GM18873 (cell line): Measurements from ENCODE around the gene PARD3.

Source experiments
- ATAC-seq: cut with Tn5 transposase; IDR thresholded peaks from one replicate; pipeline ENCODE4 v1.9.1; 2021; ENCODE audit warnings: mild to moderate bottlenecking, moderate library complexity, moderate number of reproducible peaks; ENCODE audit not compliant: unreplicated experiment, low FRiP score

The PARD3 gene

DNA sequence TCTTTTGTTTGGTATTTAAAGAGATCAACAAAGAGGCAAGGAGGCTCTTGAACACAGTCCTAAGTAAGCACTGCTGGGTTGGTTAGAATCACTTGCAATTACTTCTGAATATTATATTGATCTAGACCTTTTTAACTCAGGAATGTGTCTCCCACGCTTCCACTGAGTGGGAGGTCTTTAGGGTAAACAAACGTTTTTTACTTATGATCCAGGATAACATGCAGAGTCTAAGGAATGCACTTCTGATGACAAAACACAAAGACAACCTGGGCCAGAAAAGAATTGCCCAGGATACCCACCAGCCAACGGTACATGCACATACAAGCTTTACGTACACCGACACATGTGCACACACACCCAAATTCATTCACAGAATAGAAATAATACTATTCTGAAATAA lies 626.9 kb downstream of the PARD3 start:
- ATAC-seq, result no peak

DNA sequence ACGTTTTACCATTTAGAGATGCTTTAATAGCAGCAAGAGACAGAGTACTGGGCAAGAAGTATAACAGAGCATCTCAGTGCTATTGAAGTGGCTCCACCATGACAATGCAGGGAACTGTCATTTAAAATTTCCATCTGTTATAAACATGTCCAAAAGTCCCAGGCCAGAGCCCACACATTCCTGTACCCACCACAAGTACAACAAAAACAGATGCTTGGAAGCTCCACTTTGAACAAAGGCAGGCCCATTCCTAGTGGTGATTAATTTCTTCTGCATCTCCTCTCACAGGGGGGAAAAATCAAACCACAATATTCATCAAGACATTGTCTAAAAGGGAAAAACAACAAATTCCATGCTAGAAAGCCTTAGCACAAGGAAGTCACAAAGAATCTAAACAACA lies 627.9 kb downstream of the PARD3 start:
- no peak for ATAC-seq

DNA sequence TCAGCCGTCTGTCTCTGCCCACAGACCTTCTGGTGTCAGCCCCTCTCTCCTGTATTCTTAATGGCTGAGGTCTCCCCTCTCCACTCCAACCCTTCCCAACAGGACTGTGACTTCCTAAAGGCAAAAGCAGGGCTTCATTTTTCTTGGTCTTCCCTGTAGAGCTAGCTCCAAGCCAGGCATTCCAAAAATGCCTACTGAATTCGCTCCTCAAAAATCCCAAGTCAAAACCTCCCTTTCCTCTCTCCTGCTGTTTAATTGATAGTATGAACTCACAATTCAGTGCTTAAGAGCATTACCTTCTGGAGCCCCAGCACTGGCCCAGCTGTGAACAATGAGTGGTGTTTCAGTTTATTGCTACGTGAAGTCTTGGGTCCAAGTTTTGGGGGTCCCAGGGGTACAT lies 628.4 kb downstream of the PARD3 start:
- no peak for ATAC-seq

DNA sequence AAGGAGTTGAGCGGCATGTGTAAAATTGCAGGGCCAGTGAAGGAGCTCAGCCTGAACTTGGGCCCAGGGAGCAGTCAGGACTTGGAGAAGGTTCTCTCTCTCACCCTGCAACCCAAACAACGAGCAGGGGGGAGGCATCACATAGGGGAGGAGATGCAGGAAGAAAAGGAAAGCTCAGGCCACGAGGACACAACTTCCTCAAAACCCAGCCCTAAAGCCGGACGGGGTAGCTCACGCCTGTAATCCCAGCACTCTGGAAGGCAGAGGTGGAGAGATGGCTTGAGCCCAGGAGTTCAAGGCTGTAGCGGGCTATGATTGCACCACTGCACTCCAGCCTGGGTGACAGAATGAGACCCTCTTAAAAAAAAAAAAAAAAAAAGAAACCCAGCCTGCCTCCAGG lies 629.1 kb downstream of the PARD3 start:
- no peak for ATAC-seq

DNA sequence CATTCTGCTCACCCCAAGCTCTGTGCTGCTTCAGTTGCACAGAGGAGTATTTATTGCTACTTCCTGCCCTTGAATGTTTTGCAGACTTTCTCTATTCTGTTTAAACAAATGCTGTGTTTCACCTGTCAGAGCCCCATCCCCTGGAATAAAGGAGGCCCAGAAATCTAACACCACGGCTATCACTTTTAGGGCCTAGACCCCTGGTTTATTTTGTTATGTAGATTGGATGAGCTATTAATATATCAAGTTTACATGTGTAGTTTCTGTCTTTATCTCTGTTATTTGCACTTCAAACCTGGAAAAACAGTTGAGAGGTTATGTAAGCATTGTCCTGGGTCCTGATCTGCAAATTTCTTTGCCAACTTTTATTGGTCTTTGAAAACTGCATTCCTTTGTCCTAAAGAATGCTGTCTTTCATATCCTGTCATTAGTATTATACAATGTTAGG lies 630.1 kb downstream of the PARD3 start:
- no peak for ATAC-seq

DNA sequence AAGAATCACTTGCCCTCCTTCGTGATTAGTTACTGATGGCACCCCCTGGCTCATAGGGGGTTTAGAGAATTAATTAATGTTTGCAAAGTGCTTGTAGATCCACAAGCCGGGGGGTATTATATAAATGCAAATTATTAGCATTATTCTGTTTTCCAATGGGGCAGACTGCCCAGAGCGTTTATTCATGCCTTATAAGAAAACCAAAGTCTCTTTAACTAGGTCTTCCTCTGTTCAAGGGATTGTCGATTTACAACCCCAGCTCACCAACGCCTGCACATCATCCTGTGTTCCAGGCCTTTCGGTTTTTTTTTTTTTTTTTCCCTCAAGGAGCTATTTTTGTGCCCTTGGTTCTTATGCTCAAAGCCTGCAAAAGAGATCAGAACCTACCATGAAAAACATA lies 630.7 kb downstream of the PARD3 start:
- no peak for ATAC-seq

DNA sequence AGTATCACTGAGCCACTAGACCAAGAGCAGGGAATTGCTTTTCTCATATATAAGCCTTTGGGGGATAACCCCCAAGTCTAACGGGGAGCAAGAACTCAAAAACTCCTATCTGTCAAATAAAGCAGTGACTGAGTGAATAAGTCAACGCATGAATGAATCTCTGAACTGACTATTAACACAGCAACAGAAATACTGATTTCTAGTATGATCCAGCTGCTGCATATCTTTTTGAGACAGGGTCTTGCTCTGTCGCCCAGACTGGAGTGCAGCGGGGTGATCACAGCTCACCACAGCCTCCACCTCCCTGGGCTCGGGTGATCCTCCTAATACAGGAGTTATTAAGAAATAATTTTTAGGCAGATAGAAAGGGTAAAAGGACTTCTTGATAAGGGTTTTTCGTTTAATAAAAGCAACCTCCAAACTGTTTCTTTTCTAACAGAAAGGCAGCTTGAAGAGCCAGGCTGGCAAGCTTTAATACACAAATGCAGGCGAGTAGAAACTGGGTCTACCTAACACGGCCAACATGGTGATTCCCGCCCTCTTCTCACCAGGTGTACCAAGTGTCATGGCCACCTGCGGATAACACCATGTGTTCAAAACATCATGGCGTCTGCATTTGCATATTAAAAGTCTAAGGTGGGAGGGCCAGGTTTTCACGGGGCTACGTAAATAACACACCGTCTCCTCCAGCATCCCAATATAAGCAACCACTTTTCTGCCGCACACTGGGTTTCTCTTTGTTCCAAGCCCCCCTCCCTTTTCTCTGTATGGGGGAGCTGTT lies 631.9 kb downstream of the PARD3 start:
- no peak for ATAC-seq

DNA sequence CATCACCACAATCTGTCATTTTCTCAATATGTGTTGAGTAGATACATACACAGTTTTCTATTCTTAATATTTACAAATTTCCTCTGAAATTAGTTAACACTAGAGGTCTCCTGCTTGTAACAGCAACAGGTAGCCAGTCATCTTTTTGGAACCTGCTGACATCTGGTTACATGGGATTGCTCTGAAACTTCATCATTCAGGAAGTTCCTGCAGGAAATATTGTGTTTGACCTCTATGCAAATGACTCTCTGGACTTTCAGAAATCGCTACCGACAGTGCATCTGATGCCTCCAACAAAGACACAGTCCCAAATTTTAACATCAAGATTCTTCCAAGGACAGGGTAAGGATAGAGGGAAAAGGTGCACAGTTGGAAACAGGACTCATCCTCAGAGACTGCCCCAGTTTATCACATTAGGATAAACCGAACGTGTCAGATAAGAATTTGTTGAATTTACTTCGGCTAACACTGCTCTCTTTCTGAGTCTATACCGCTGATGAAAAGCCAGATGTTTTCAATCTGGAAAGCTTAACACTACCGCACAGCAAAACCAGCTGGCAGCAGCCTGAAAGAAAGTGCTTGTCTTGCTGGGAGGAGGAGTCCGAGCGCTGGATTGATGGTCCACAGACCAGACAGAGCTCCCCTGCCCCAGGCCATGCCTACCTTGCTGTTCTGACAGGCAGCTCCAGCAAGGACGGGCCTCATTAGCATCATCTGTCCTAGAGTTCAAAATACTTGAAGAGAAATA lies 633.4 kb downstream of the PARD3 start:
- ATAC-seq, result no peak

DNA sequence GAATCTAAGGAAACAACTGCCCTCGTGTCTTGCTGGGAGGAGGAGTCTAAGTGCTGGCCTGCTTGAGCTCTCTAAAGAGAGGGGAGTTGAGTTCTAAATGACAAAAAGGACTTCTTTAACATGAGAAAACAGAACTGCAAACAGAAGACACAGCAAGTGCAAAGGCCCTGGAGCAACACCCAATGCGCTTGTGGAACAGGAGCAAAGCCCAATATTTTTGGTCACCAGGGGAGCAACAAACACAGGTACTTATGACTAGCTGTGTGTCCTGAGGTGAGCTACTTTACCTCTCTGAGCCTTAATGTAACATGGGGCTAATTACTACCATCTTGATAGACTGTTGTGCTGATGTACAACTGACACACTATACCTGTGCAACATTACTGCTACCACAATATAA lies 634.3 kb downstream of the PARD3 start:
- ATAC-seq, result no peak

DNA sequence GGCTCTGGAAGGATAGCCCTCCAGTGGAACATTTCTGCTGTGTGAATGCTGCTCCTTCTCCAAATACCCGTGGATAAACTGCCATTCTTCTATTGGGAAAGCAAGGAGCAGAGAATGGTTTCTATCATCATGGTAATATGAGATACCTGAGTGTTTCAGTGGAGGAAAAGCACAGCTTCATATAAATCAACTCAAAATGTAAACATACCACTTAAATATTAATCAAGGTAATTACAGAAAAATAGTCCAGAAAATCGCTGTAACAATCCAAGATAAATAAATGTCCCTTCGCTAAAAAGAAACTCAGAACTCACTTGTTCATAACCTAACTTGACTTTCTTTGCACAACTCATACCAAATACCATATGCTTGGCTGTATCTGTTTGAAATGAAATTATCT lies 635.8 kb downstream of the PARD3 start:
- no peak for ATAC-seq

DNA sequence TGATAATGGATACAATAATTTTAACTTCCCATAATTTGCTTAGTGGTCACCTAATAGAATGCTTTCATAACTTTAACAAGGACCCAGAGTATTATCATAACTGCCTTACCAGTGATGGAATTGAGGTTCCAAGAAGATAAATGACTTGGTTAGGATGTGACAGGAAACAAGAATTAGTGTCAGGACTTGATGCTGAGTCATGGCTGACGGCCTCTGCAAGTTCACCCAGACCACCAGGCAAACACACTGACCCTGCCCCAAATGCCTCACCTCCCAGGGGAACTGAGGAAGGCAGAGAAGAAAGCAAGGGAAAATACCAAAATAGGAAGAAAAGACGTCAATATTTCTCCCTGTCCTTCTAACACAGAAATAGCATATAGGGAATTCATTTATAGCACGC lies 636.3 kb downstream of the PARD3 start:
- ATAC-seq, result no peak

DNA sequence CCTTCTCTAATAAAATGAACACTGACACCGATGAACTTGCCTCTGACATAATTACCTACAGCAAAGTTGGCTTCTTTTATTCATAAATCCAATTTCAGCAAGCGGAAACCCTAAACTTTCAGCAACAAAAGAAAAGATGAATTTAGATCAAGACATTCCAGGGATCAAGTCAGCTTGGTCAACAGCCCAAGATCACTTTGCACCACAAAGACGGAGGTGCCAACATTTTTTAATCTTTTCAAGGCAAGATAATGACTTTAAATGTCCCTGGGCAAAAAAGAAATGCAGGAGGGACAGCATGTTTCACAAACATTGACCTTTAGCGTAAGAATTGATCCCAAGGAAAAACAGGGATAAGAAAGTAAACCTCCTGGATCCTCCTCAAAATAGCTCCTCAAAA lies 636.9 kb downstream of the PARD3 start:
- no peak for ATAC-seq

DNA sequence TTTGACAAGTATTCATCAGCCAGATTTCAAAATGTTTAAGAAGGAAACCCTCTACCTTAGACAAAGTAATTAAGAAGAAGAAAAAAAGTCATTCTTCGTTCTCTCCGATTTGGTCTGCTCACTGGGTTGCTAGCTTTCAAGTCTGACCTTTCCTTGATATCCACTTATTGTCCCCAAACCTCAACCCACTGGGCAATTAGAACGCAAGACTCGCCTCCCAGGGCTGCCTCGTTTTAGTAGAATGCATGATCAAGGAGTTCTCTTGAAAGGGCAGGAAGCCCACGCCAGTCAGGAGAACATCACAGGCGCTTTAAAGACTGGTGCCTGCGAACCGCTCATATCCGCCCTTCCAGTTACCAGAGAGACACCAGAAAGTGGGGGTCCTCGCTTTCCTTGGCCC lies 637.7 kb downstream of the PARD3 start:
- ATAC-seq, result no peak

DNA sequence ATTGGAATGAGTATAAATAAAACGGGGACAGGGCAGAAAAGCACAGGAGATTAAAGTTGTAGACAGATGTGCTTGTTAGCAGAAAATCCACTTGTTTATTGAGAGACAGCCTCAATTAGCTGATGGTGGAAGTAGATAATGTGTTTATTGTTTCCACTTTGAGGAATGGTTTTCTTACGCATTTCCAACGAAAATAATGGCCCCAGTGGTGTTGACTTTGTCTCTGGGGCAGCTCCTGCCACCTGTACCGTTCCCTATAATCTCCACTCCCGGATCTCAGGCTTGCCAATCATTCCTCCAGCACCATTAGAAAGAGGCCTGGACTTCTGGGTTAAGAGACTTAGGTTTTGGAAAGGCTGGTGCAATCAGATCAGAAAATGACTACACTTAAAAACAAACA lies 638.7 kb downstream of the PARD3 start:
- ATAC-seq, result no peak

DNA sequence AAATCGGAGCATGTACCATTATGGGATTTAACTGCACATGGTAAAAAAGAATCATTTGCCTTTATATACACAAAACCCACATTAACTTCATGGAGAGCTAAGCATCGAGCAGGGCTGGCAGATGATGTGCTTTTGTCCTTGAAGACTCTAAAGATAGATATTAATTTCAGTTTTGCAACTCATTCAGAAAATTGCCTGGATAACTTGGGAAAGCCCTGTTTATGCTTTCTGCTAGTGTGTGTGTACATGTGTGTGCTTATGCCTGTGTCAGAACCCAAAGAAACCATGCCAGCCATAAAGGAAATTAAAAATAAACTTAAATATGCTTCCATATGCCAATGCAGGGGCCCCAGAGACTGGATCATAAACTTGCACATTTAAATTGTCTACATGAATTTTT lies 640.0 kb downstream of the PARD3 start:
- ATAC-seq, result no peak

DNA sequence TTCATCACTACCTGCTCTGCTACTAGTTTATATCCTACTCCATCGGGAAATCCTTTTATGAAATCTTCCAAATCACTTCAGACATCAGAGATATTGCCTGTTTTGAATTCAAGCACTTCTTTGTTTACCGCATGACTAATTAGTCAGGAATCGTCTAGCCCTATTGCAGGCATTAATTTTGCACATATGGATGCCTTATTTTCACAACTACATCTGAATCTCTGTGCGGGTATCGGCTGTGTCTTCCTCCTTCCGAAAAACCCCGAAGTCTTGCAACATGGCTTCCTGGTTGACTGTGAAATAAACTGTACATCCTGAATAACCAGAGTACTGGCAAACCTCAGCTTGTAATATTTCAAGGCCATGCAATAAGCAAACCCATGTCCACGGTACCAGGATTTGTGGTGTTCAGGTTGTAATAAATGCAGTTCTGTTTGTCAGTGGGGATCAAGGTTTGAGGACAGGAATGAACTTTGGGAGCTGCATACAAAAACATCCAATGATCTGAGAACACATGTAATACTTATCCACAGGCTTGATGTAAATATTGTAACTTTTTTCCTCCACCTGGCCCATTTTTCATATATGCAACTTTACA lies 642.1 kb downstream of the PARD3 start:
- ATAC-seq, result no peak

DNA sequence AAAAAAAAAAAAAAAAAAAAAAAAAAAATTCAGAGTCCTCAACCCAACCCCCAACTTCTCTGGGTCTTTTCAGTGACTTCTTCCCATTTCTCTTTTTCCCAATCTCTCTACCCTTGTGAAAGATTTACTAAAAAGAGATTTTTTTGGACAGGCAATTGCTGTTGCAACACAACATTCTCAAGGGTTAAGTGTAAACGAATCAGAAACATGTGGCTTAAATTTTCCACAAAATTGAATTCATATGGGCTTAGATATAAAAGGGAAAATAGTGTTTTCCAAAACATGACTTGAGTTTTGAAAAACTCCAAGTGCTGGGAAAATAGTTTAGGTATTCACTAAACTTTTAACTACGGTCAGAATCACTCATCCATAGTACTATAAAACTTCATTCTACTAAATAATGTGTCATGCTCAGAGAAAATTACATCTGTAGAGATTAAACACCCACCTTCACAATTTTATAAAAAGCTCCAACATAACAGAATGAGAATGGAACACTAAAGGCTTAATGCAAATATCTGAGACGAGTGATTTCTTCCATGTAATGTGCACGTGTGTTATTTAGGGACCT lies 643.1 kb downstream of the PARD3 start:
- no peak for ATAC-seq

DNA sequence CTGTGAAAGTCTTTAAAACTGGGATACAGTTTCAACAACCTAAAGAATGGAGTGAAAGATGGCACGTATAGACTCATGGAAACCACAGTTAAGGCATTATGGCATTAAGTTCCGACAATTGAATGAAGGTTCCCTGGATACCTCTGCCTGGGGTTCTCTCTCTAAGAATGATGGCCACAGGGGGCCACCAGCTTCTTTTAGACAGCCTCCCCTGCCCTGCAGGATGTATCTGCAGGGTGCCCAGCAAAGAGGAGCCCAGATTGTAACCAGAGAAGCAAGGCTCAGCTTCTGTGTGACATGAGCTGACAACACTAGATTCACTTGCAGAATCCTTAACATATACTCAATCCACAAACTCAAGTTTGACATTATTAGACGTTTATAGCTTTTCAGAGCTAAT lies 645.4 kb downstream of the PARD3 start:
- ATAC-seq, result no peak

DNA sequence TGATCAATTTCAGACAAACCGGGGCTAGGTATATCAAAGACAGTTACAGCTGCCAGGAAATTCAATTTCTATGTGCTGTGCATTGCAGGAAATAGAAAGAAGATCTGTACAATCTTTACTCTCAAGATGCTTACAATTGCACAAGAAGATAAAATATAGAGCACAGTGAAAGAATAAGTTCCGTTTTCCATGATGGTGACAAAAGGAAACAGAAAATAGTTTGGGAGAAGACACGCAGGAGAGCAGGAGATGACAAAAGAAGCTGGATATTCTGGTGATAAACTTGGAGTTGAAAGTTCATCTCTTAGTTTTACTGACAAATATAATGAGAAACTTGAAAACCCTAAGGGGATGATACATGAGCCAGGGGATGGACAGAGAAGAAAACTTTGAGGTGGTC lies 646.0 kb downstream of the PARD3 start:
- ATAC-seq, result no peak

DNA sequence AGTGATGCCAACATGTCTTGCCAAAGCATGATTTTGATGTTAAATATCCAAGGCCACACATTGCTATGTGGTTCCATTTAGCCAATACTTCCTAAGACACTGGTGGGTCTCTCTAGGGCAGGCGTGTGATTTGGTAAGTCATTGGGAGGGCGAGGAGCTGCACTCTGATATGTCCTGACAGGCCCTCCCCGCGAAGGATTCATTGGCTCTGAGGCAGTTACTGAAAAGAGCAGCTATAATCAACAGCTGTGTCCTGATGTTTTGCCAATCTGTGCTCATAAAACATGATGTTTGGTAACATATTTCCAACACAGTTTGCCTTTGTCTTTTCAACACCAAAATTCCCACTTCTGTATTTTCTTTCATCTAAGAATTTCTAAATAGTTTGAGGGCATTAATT lies 646.7 kb downstream of the PARD3 start:
- ATAC-seq, result no peak

DNA sequence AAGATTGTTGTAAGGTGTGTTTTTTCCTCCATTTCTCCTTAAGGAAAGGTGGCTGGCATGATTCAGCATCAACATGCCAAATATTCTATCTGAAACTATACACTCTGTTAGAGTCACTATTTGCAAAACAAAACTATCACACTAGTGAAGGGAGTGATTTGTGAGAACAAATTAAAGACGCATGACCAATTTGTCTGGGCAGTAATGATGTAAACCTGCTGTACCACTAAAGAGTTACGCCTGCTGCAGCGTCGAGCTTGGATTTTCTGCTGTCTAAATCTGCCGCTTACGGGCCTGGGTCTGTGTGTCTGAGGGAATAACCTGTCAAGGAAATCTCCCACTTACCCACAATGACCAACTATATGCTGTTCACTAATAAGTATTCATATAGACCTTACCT lies 648.3 kb downstream of the PARD3 start:
- ATAC-seq, result no peak
